ENCODE data around the gene RPP14. TPM values are rescaled to one million over a fixed set of nuclear protein-coding genes. Genes with fewer than 3 reads are reported as not detected.

RPP14 gene
- total RNA-seq, 1 experiment from 2014 or later: 30.0 TPM

- H3K36me3 ChIP-seq (ENCODE audit: low read depth, low read length): no peaks in the 10 kb centered on the region
- intact Hi-C loops (cut with micrococcal nuclease): no loop called here
- no peaks in the 10 kb centered on the region for H4K20me1 ChIP-seq (ENCODE audit: low read length)
- BruUV-seq (replicated peaks): no TSS peak
- no peak overlapping the region for H2AFZ ChIP-seq (ENCODE audit: low read length)
- no peak overlapping the region for H3K9ac ChIP-seq (ENCODE audit: low read length)
- ChIA-PET CTCF (interaction anchor here (2.6 kb wide), 1 partner anchor 111 kb away, joined by 40 read pairs; no protein-coding TSS in a partner anchor), POLR2A (ENCODE audit: unreplicated experiment) (no interaction called here)
- H3F3A ChIP-seq (ENCODE audit: low read length, unreplicated experiment): no peaks in the 10 kb centered on the region
- no peak overlapping the region for H3K27ac ChIP-seq (ENCODE audit: low read length)
- H3K9me3 ChIP-seq (ENCODE audit: low read length): peaks cover 8% of the 10 kb centered on the region
- no peak overlapping the region for H3K4me3 ChIP-seq (ENCODE audit: low read length)
- H3K4me1 ChIP-seq (ENCODE audit: insufficient read depth, low read length): no peaks in the 10 kb centered on the region
- no peak for DNase-seq
- no peaks in the 10 kb centered on the region for H3K9me2 ChIP-seq (replicated peaks; ENCODE audit: low read length)
- no peaks in the 10 kb centered on the region for H3K27me3 ChIP-seq (ENCODE audit: low read length)
- no peaks in the 10 kb centered on the region for H3K79me2 ChIP-seq (ENCODE audit: low read length)
- H3K4me2 ChIP-seq (ENCODE audit: low read length): no peak overlapping the region
- ATAC-seq: no peak; the same call in 1 of the 2 replicates
- TF ChIP-seq EZH2phosphoT487 (IDR thresholded peaks at IDR 0.05; ENCODE audit: borderline replicate concordance, low read length): no peak
- TF ChIP-seq EZH2 (IDR thresholded peaks at IDR 0.05; ENCODE audit: low read length, unreplicated experiment): no peak
- no peak for TF ChIP-seq CTCF (conservative IDR thresholded peaks at IDR 0.05; ENCODE audit: low read depth, low read length)
Measured at GRCh38 chr3:58299075-58299474, 7.0 kb upstream of the RPP14 start.

- no peak overlapping the region for H3K9ac ChIP-seq (ENCODE audit: low read length)
- no peaks in the 10 kb centered on the region for H3K79me2 ChIP-seq (ENCODE audit: low read length)
- H4K20me1 ChIP-seq (ENCODE audit: low read length): no peaks in the 10 kb centered on the region
- CTCF ChIA-PET: interaction anchor here (0.7 to 2.6 kb wide), 6 partner anchors 62 to 172 kb away, joined by 3 to 40 read pairs (median 3); partner anchors contain the start of gene ABHD6
- no TSS peak for BruUV-seq (replicated peaks)
- H3K4me3 ChIP-seq (ENCODE audit: low read length): no peak overlapping the region
- no peaks in the 10 kb centered on the region for H3K4me1 ChIP-seq (ENCODE audit: insufficient read depth, low read length)
- POLR2A ChIA-PET (ENCODE audit: unreplicated experiment): no interaction called here
- no peaks in the 10 kb centered on the region for H3K36me3 ChIP-seq (ENCODE audit: low read depth, low read length)
- DNase-seq (peak; percentile 61), ATAC-seq (peak; percentile 61)
- no peak for TF ChIP-seq EZH2phosphoT487 (IDR thresholded peaks at IDR 0.05; ENCODE audit: borderline replicate concordance, low read length)
- TF ChIP-seq EZH2 (IDR thresholded peaks at IDR 0.05; ENCODE audit: low read length, unreplicated experiment): no peak
- TF ChIP-seq CTCF (conservative IDR thresholded peaks at IDR 0.05; ENCODE audit: low read depth, low read length): peak; percentile 79
- H3F3A ChIP-seq (ENCODE audit: low read length, unreplicated experiment): no peaks in the 10 kb centered on the region
- intact Hi-C loops (cut with micrococcal nuclease): loop anchor here (1.0 to 2.0 kb wide), 3 partner anchors 63 to 113 kb away; partner anchors contain the start of gene ABHD6
- no peaks in the 10 kb centered on the region for H3K27me3 ChIP-seq (ENCODE audit: low read length)
- H3K4me2 ChIP-seq (ENCODE audit: low read length): no peak overlapping the region
- H3K9me2 ChIP-seq (replicated peaks; ENCODE audit: low read length): no peaks in the 10 kb centered on the region
- H3K27ac ChIP-seq (ENCODE audit: low read length): no peak overlapping the region
- no peak overlapping the region for H2AFZ ChIP-seq (ENCODE audit: low read length)
- H3K9me3 ChIP-seq (ENCODE audit: low read length): peaks cover 8% of the 10 kb centered on the region
Measured at GRCh38 chr3:58299839-58300516, 6.1 kb upstream of the RPP14 start.

Measured in PC-3 (cell line).